Aorta (tissue), 5 donors: ENCODE measurements around the gene CLTCL1. TPM values are rescaled to one million over a fixed set of nuclear protein-coding genes. Genes with fewer than 3 reads are reported as not detected.
"Not testable (repeated sequence)": the region's sequence is repeated elsewhere in the genome, so short reads cannot be mapped to it uniquely, and the experiment has no call there.

Experiments used
- ATAC-seq: fragments of 200-7000 bp; cut with Tn5 transposase; one replicate; pipeline ENCODE4 v1.9.1; 2022; ENCODE audit warnings: moderate library complexity; ENCODE audit not compliant: low FRiP score
- DNase-seq, 2 donors: peaks; one replicate each; pipeline ENCODE4 v3.0.0-alpha.2; 2020
- H3K27ac ChIP-seq, 2 donors: one replicate each; pipeline ENCODE4 v1.5.1; 2013; ENCODE audit warnings: low read length in 2 of 2, mild to moderate bottlenecking in 2 of 2, moderate library complexity in 2 of 2, control low read depth in 1 of 2, inconsistent platforms in 1 of 2, low read depth in 1 of 2
- H3K27me3 ChIP-seq, 2 donors: one replicate each; pipeline ENCODE4 v1.6.1; 2013; ENCODE audit warnings: control low read depth in 1 of 2, low read length in 1 of 2, mild to moderate bottlenecking in 1 of 2, moderate library complexity in 1 of 2; ENCODE audit not compliant: insufficient read depth in 2 of 2, control insufficient read depth in 1 of 2
- H3K36me3 ChIP-seq, 2 donors: one replicate each; pipeline ENCODE4 v1.6.1; 2013; ENCODE audit warnings: control low read depth in 1 of 2, low read length in 1 of 2, mild to moderate bottlenecking in 1 of 2; ENCODE audit not compliant: insufficient read depth in 2 of 2, control insufficient read depth in 1 of 2
- H3K4me1 ChIP-seq, 2 donors: one replicate each; pipeline ENCODE4 v1.6.1; 2013; ENCODE audit warnings: low read length in 2 of 2, control low read depth in 1 of 2, mild to moderate bottlenecking in 1 of 2, moderate library complexity in 1 of 2; ENCODE audit not compliant: insufficient read depth in 2 of 2, control insufficient read depth in 1 of 2
- H3K4me3 ChIP-seq, 2 donors: one replicate each; pipeline ENCODE4 v1.5.1; 2013; ENCODE audit warnings: low read length in 2 of 2, control low read depth in 1 of 2, mild to moderate bottlenecking in 1 of 2
- H3K9me3 ChIP-seq: one replicate; pipeline ENCODE4 v1.6.1; 2013; ENCODE audit warnings: mild to moderate bottlenecking, low read length; ENCODE audit not compliant: control insufficient read depth
- WGBS, 2 donors: extraction: QIAGEN DNeasy Blood & Tissue Kit; methylation state at CpG; one replicate each; pipeline ENCODE4 v1.1.7; 2013; 5-methylcytosine and 5-hydroxymethylcytosine counted together
- intact Hi-C, 2 donors: fragments of 100-400 bp; cut with DNase I; formaldehyde crosslinking; loops; one replicate each; pipeline versions ENCODE4 v1.14.2 to v1.15.0; 2022
- polyA plus RNA-seq, 2 donors: library from polyadenylated mRNA; stranded (reverse); fragments of 200-250 nt; gene quantifications; one replicate each; pipeline ENCODE4 v1.2.3, GENCODE V29; 2013
- total RNA-seq, 2 donors: library from RNA; stranded (reverse); fragmentation: NEBNext Ultra II Directional; extraction: Animal tissue kit (Norgen Biotek cat#: 25700); gene quantifications; one replicate each; pipeline ENCODE4 v1.2.1, GENCODE V29; 2021
- donor health status: healthy with polysubstance abuse.
- donor health status: Bipolar disorder and iron deficiency.
- donor health status: DM: no; HTN: no; CAD: no.
- donor health status: DM: no; HTN: no; CAD: no.
- donor health status: DM: yes; HTN: yes; CAD: no.

Gene CLTCL1
- total and polyA plus RNA-seq, 4 donors = 0.25 to 8.1 (median 7.0) TPM

DNA sequence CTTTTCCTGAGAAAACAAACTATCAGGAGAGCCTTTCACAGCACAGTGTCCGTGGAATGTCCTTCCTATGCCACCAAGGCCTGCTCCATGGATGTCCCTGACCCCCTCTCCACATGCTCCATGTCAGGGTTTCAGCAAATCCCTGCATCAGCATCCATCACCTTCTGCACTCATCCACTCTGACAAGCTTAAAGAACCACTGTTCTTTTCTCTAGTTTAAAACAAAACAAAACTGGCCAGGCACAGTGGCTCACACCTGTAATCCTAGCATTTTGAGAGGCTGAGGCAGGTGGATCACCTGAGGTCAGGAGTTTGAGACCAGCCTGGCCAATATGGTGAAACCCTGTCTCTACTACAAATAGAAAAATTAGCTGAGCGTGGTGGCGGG, 88.7 kb downstream of the CLTCL1 start:
- WGBS, 2 donors = 94 to 95% methylated on average over 3 of the region's 3 CpGs
- peak in 1 of 2 donors; percentile 12 for DNase-seq
- H3K4me1 ChIP-seq, H3K9me3 ChIP-seq, H3K4me3 ChIP-seq, H3K27me3 ChIP-seq, H3K36me3 ChIP-seq, intact Hi-C loops, H3K27ac ChIP-seq, ATAC-seq: not testable (repeated sequence)

DNA sequence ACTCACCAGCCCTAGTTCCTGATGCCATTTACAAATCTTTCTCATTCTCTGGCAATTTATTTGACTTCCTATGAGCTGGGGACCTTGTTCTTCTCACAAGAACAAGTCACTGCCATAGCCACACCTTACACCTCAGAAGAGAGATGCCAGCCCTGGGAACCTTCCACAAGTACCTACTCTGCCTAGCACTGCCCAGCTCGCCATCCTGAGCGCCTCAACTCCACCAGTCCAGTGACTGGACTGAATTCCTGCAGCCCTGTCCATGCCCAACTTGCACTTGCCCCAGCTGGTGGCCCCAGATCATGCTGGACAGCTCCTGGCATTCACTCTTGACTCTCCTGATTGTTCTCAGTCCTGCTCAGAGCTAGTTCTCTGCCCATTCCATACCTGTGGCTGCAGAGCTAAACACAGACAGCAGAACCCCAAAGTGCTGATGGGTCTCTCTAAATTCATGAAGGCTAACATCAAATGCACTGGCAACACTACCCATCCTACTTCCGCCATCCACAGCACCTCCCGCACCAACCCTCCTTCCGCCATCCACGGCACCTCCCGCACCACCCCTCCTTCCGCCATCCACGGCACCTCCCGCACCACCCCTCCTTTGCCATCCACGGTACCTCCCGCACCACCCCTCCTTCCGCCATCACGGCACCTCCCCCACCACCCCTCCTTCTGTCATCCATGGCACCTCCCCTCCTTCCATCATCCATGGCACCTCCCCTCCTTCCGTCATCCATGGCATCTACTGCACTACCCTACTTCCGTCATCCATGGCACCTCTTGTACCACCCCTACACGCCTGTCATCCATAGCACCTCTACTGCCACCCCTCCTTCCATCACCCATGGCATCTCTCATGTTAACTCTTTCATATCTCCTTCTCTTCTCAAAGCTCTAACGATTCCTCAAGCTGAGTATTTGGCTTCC, 89.4 kb downstream of the CLTCL1 start:
- H3K9me3 ChIP-seq = no peaks in the 10 kb centered on the region
- no peak overlapping the region for H3K27ac ChIP-seq
- ATAC-seq (peak; percentile 81), DNase-seq (peak in 1 of 2 donors; percentile 77)
- no peaks in the 10 kb centered on the region for H3K36me3 ChIP-seq
- intact Hi-C loops = no loop called here
- no peaks in the 10 kb centered on the region for H3K27me3 ChIP-seq
- H3K4me1 ChIP-seq = no peaks in the 10 kb centered on the region
- WGBS, 2 donors = 92 to 97% methylated on average over 18 of the region's 18 CpGs
- no peak overlapping the region for H3K4me3 ChIP-seq

DNA sequence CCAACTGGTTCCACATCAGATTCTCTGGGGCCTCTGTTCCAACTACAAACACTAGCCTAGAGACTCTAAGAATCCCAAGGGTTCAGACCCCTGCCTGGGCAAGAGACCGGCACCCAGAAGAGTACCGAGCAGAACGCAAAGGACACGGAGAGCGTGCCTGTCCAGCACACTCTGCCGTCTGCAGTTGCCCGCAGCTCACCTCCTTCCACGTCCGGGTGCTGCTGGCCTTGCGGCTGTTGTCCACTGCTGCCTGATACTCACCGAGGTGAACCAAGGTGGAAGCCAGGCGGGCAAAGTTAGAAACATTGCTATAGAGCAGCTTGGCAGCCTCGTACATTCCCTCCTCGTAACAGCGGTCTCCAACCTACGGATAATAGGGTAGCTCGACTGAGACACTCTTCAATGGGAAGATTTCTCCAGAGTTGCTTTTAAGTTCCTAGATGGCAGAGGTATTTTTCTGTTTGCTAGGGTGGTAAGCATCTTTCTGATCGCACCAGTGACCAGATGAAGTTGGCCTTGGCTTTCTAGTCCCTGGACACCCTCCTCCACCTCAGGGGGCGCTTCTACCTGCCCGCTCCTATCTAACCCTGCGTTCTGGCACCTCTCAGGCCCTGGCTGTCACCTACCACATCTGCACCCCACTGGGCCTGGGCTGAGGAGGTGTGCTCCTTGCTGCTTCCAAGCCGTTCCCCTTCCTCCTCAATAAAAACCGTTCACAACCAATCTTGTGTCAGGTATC, 90.2 kb downstream of the CLTCL1 start:
- no peaks in the 10 kb centered on the region for H3K36me3 ChIP-seq
- DNase-seq (peak in 1 of 2 donors; percentile 54), ATAC-seq (no peak)
- no peaks in the 10 kb centered on the region for H3K27me3 ChIP-seq
- no peak overlapping the region for H3K4me3 ChIP-seq
- WGBS, 2 donors = 94 to 95% methylated on average over 23 of the region's 23 CpGs
- H3K4me1 ChIP-seq = no peaks in the 10 kb centered on the region
- no peaks in the 10 kb centered on the region for H3K9me3 ChIP-seq
- intact Hi-C loops = no loop called here
- no peak overlapping the region for H3K27ac ChIP-seq

DNA sequence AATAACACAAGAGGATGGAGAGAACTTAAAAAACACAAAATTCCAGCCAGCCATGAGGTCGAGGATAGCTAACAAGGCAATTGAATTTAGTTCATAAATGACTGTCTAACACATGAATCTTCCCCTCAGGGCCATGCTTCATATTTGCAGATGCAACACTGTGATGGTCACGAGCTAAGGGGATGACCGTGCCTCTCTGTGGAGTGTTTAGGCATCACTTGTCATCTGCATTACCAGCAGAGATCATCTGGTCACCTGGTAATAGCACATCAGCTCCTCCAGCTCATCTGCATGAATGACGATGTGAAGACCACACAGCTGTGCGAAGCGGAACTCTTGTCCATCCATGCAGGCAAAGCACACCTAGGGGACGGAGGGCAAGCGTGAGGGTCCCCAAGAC, 92.0 kb downstream of the CLTCL1 start:
- Histone ChIP-seq H3K27me3 (no peaks in the 10 kb centered on the region), H3K36me3 (no peaks in the 10 kb centered on the region), H3K27ac (no peak overlapping the region), H3K4me1 (no peaks in the 10 kb centered on the region), H3K4me3 (no peak overlapping the region), H3K9me3 (no peaks in the 10 kb centered on the region)
- ATAC-seq (no peak), DNase-seq (peak in 1 of 2 donors; percentile 5)
- intact Hi-C loops = no loop called here
- WGBS, 2 donors = 94% methylated on average over 8 of the region's 8 CpGs

DNA sequence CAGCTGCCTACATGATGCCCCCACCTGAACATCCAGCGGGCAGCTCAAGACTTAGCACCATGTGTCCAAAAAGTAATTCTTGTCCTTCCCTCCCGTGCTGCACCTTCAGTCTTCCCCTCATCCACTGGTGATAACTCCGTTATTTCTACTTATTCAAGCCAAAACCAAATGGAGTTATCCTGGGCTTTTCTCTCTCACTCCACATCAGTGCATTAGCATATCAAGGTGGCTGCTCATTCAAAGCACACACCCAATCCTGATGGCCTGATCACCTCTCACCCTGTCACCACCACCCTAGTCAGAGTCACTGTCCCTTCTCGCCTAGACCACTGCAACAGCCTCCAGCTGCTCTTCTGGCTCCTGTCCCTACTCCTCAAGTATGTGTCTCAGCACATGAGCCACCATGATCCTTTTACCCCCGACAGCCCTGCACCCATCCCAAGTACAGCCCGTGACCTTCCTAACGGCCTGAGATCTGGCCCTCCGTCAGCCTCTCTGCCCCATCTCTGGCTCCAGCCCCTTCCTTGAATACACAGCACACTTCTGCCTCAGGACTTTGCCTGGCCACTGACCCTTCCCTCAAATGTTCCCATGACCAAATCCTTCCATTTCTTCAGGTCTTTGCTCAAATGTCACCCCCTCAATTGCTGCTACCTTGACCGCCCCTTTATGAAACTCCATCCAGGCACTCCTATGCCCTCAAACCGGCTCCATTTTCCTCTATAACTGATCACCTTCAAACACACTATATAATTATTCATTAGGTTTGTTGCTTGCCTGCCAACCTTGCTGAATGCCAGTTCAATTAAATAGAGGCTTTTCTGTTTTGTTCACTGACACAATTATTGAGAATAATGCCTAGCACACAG, 93.3 kb downstream of the CLTCL1 start:
- ATAC-seq = no peak
- Histone ChIP-seq H3K4me1 (no peaks in the 10 kb centered on the region), H3K27me3 (no peaks in the 10 kb centered on the region), H3K27ac (no peak overlapping the region), H3K9me3 (no peaks in the 10 kb centered on the region), H3K4me3 (no peak overlapping the region), H3K36me3 (no peaks in the 10 kb centered on the region)
- 94% methylated on average over 10 of the region's 10 CpGs for WGBS, 2 donors
- intact Hi-C loops = no loop called here
- peak in 1 of 2 donors; percentile 23 for DNase-seq

DNA sequence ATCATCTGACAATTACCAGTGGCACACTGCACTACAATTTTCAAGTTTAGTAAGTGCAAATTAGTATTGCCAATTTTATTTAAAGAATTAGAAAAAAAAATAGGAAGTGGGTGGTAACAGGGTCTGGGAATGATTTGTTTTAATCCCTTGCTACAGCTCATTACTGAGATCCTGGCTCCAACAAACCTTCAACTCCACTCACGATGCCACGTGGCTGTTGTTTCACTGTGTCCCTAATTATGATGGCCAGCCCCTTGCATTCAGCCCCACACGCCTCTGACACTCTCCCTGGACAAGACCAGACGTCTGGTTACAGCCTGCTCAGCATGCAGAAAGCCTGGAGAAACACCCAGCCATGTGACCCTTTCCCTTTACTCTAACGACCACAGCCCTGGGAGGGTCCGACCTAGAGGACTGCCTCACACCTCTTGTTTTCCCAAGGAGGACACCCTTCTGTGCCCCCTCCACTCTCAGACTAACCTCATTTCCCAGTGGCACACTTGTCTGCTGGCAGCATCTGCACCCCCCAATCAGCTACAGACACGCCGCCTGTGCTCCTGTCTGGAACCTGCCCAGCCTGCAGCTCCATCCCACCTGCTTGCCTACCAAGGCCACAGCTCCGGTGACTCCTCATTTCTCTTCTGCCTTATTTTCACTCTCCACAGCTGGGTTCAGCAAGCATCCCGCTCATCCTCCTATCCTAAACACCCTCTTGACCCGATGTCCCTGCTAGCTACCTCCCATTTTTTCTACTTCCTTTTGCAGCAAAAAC, 94.5 kb downstream of the CLTCL1 start:
- no peak for ATAC-seq

DNA sequence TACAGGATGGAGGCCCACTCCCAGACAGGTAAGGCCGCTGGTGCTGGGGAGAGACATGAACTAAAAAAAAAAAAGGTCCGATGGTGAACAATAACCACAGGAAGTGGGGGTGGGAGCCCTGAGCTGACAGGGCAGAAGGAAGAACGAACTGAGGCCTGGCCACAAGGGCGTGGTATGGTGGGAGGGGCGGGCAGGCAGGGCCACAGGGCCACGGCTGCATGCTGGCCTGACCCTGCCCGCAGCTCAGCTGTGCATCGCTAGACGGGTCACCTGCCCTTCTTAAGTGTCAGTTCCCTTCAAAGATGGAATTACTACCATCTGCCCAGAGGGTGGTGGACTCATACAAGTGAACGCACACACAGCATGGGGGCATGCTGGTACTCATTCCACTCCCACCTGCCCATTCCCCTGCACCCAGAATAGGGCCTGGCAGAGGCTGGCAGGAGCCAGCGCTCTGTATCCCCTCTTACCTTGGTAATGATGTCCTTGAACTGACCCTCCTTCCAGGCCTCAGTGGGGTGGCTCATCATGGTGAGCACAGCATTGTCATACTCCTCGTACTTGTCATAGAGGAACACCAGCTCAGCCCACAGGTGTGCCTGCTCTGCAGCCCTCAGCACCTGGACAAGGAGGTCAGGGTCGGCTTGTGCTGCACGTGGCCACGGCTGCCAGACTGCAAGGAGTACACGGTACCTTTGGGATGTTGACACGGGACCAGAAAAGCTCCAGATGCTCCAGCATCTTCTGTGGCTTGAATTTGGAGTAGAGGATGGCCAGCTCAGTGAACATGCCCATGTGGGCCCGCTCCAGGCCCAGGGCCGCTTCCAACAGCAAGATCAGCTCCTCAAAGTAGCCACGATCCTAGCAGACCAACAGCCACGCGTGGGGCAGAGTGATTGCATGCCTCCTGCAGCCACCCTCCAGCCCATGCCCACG, 95.5 kb downstream of the CLTCL1 start:
- WGBS, 2 donors = 86 to 91% methylated on average over 22 to 23 of the region's 23 CpGs
- no peaks in the 10 kb centered on the region for H3K4me1 ChIP-seq
- ATAC-seq = no peak
- no peaks in the 10 kb centered on the region for H3K9me3 ChIP-seq
- no peak overlapping the region for H3K27ac ChIP-seq
- no peaks in the 10 kb centered on the region for H3K27me3 ChIP-seq
- intact Hi-C loops = no loop called here
- H3K36me3 ChIP-seq = no peaks in the 10 kb centered on the region
- no peak overlapping the region for H3K4me3 ChIP-seq
- DNase-seq = peak in 1 of 2 donors; percentile 54

More for the DNA sequence above, 94.5 kb downstream of the CLTCL1 start:
- Histone ChIP-seq H3K36me3 (no peaks in the 10 kb centered on the region), H3K9me3 (no peaks in the 10 kb centered on the region), H3K27ac (no peak overlapping the region), H3K27me3 (no peaks in the 10 kb centered on the region), H3K4me1 (no peaks in the 10 kb centered on the region), H3K4me3 (no peak overlapping the region)
- DNase-seq = peak in 1 of 2 donors; percentile 28
- 80 to 82% methylated on average over 11 of the region's 11 CpGs for WGBS, 2 donors
- intact Hi-C loops = no loop called here
